HepG2 (cell line): ENCODE results near the gene GNG12. TPM values are rescaled to one million over a fixed set of nuclear protein-coding genes. Genes with fewer than 3 reads are reported as not detected.

Source experiments
- ATAC-seq: fragments of 200-7000 bp; cut with Tn5 transposase; 3 replicates; pipeline ENCODE4 v1.9.1; 2020; ENCODE audit warnings: mild to moderate bottlenecking, moderate library complexity
- BruUV-seq: library from RNA; stranded (reverse); fragments of 400-500 nt; replicated peaks from 2 replicates; lab custom pipeline; 2021; lab: Mats Ljungman, UMichigan
- CTCF ChIA-PET: fragments of 300-600 bp; formaldehyde crosslinking; extraction: SDS; loops from one replicate; lab custom pipeline; 2021; ENCODE audit warnings: low total read pairs, inconsistent platforms, low intra/inter-chr PET ratio; lab: Yijun Ruan, JAX
- POLR2A ChIA-PET: fragments of 350-600 bp; sonication (Branson Sonifier 250); formaldehyde crosslinking; loops from one replicate; lab custom pipeline; 2020; ENCODE audit warnings: antibody characterized with exemption, inconsistent platforms; lab: Yijun Ruan, JAX
- DNase-seq: peaks from one replicate; pipeline ENCODE4 v3.0.0-alpha.2; 2015; ENCODE audit warnings: low spot score
- FAIRE-seq: peaks from 3 replicates; lab custom pipeline; 2011; peaks lifted over from hg19 to GRCh38; lab: Jason Lieb, UNC
- H2AFZ ChIP-seq: one replicate; pipeline ENCODE4 v1.6.1; 2011; ENCODE audit warnings: low read length, inconsistent platforms
- H3K27ac ChIP-seq: fragments of 300-600 bp; 3 replicates; pipeline ENCODE4 v1.8.0; 2011; ENCODE audit warnings: mixed run types, mild to moderate bottlenecking, mixed read lengths, low read length, inconsistent platforms; ENCODE audit not compliant: insufficient read depth; ENCODE audit errors: extremely low read length
- H3K27me3 ChIP-seq, 2 experiments: fragments of 200-600 bp in 1 of 2; 2 replicates in 1 of 2; 3 replicates in 1 of 2; pipeline versions ENCODE4 v1.6.0 to v1.8.0; 2011; ENCODE audit warnings: low read length in 2 of 2, mild to moderate bottlenecking in 2 of 2, moderate library complexity in 2 of 2, inconsistent platforms in 1 of 2; ENCODE audit not compliant: insufficient read depth in 2 of 2, control insufficient read depth in 1 of 2
- H3K36me3 ChIP-seq, 2 experiments: fragments of 200-600 bp in 1 of 2; replicated peaks in 1 of 2; 2 replicates in 1 of 2; 3 replicates in 1 of 2; pipeline versions ENCODE4 v1.5.1 to v1.8.0; 2011; ENCODE audit warnings: low read length in 2 of 2, inconsistent platforms in 1 of 2; ENCODE audit not compliant: insufficient read depth in 2 of 2, control insufficient read depth in 1 of 2
- H3K4me1 ChIP-seq: 2 replicates; pipeline ENCODE4 v1.5.1; 2012; ENCODE audit warnings: low read length, inconsistent platforms; ENCODE audit not compliant: insufficient read depth
- H3K4me2 ChIP-seq: 2 replicates; pipeline ENCODE4 v1.6.0; 2011; ENCODE audit warnings: low read depth, low read length, inconsistent platforms
- H3K4me3 ChIP-seq, 3 experiments: fragments of 200-600 bp in 1 of 3; sonication (generic), shearing (Covaris generic) in 1 of 3; replicated peaks in 1 of 3; 2 replicates each; pipeline ENCODE4 v1.5.1; 2011 to 2016; ENCODE audit warnings: low read length in 3 of 3, inconsistent platforms in 2 of 3, low read depth in 2 of 3, mild to moderate bottlenecking in 2 of 3, control low read depth in 1 of 3, mixed read lengths in 1 of 3; ENCODE audit not compliant: insufficient read depth in 1 of 3
- H3K79me2 ChIP-seq: one replicate; pipeline ENCODE4 v1.6.1; 2011; ENCODE audit warnings: low read length, inconsistent platforms; ENCODE audit not compliant: insufficient read depth
- H3K9ac ChIP-seq: 2 replicates; pipeline ENCODE4 v1.6.0; 2011; ENCODE audit warnings: mild to moderate bottlenecking, low read depth, low read length, inconsistent platforms; ENCODE audit not compliant: insufficient read depth
- H3K9me3 ChIP-seq: 2 replicates; pipeline ENCODE4 v1.5.1; 2012; ENCODE audit warnings: mild to moderate bottlenecking, low read length
- H4K20me1 ChIP-seq: 2 replicates; pipeline ENCODE4 v1.6.0; 2011; ENCODE audit warnings: inconsistent platforms, mild to moderate bottlenecking, low read length, moderate library complexity; ENCODE audit not compliant: insufficient read depth
- ELF1 ChIP-seq: sonication (generic); formaldehyde crosslinking; IDR thresholded peaks from 2 replicates; pipeline ENCODE4 v1.4.0; 2020; ENCODE audit warnings: missing genetic modification reagents
- NFATC3 ChIP-seq: sonication (generic); formaldehyde crosslinking; IDR thresholded peaks from 2 replicates; pipeline ENCODE4 v1.5.1; 2020; ENCODE audit warnings: mild to moderate bottlenecking, missing genetic modification reagents
- NR2F6 ChIP-seq, 2 experiments: IDR thresholded peaks; 2 replicates each; pipeline ENCODE4 v1.6.1; 2016; ENCODE audit warnings: antibody characterized with exemption in 1 of 2, mild to moderate bottlenecking in 1 of 2
- ZNF260 ChIP-seq: sonication (generic); formaldehyde crosslinking; IDR thresholded peaks from 2 replicates; pipeline ENCODE4 v1.4.0; 2020; ENCODE audit warnings: missing genetic modification reagents, low read depth, mild to moderate bottlenecking, borderline replicate concordance
- ZNF263 ChIP-seq: sonication (generic); formaldehyde crosslinking; IDR thresholded peaks from 2 replicates; pipeline ENCODE4 v1.4.0; 2020; ENCODE audit warnings: missing genetic modification reagents
- ZNF333 ChIP-seq: sonication (generic); formaldehyde crosslinking; IDR thresholded peaks from 2 replicates; pipeline ENCODE4 v1.4.0; 2020; ENCODE audit warnings: mild to moderate bottlenecking, missing genetic modification reagents, borderline replicate concordance
- WGBS: methylation state at CpG from one replicate; pipeline ENCODE4 v1.1.6; 2017; ENCODE audit warnings: low lambda C conversion rate; 5-methylcytosine and 5-hydroxymethylcytosine counted together
- in situ Hi-C: cut with HindIII; loops from 2 replicates; pipeline ENCODE4 v1.10.0; 2017; ENCODE audit warnings: low pct_unique_long_range_greater_than_20kb; ENCODE audit not compliant: extremely low pct_ligation_motif_present
- intact Hi-C: fragments of 100-400 bp; cut with micrococcal nuclease; formaldehyde crosslinking; loops from one replicate; pipeline ENCODE4 v1.10.0; 2022; ENCODE audit not compliant: unreplicated experiment
- polyA plus RNA-seq, 8 experiments: library from polyadenylated mRNA; depleted of rRNA in 3 of 8; stranded (reverse) in 7 of 8; unstranded in 1 of 8; fragments of >200 nt; fragmentation: Illumina TruSeq in 4 of 8; extraction: Trizol in 4 of 8; gene quantifications; 2 replicates each; pipeline versions ENCODE4 v1.2.1 to v1.2.3, GENCODE V29; 2011 to 2016; ENCODE audit warnings: low read depth in 4 of 8, missing spikeins in 1 of 8, mixed read lengths in 1 of 8; ENCODE audit not compliant: insufficient read depth in 1 of 8
- total RNA-seq, 5 experiments: library from RNA; depleted of rRNA; stranded (reverse); fragments of >200 nt; fragmentation: Illumina TruSeq; extraction: Trizol; gene quantifications; 2 replicates each; pipeline ENCODE4 v1.2.3, GENCODE V29; 2016; ENCODE audit warnings: low read depth in 1 of 5

GNG12 gene
- total and polyA plus RNA-seq, 2 of the 13 experiments (the other 11 are each of a cell fraction or from before 2014, with no cell fraction given) = 0.11 TPM

DNA sequence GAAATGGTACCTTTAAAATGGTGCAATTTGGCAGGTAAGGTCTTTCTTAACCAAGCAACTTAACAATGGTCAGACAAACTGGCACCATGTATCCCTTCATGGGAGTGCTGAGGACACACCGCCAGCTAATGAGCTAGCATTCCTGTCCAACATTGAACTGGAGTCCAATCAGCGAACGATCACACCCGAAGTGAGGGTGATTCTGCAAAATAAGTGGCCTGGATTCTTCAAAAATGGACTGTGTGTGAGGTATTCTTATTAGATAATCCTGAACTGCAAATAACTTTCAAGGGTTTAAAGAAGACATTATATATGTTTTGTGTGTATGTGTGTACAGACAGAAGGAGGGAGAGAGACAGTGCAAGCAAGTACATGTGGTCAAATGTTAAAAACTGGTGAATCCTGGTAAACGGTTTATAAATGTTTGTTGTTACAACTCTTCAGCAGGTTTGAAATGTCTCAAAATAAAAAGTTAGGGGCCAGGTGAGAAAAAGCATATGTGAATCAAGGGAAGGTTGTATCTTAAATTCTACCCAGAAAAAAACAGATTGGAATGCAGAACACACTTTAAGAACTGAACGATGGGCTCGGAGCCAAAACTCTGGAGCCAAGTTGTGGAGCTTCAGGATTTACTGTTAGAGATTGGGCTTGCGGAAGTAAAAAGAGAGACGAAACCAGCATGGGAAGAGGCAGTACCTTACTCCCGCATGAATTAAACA is 127.4 kb downstream of the GNG12 start:
- FAIRE-seq (no peak), ATAC-seq (no peak), DNase-seq (no peak)
- Histone ChIP-seq H4K20me1 (no peaks in the 10 kb centered on the region), H3K9me3 (no peaks in the 10 kb centered on the region), H2AFZ (peak overlapping the region; percentile 34), H3K27me3 (peaks cover 0 to 18% of the 10 kb centered on the region in 2 experiments; a peak in 1 of 5 replicates), H3K36me3 (no peaks in the 10 kb centered on the region), H3K4me3 (no peak overlapping the region), H3K79me2 (no peaks in the 10 kb centered on the region), H3K27ac (no peak overlapping the region), H3K9ac (no peak overlapping the region), H3K4me1 (peaks cover 20% of the 10 kb centered on the region), H3K4me2 (no peak overlapping the region)
- intact Hi-C loops = no loop called here
- BruUV-seq = no TSS peak
- CTCF ChIA-PET = no interaction called here
- in situ Hi-C loops = no loop called here
- POLR2A ChIA-PET = interaction anchor here (1.0 kb wide), 1 partner anchor 21 kb away, joined by 4 read pairs; the partner anchor contains the start of gene GADD45A
- WGBS = 51% methylated on average over 10 of the region's 10 CpGs
- no peak for TF ChIP-seq ZNF260 (CRISPR knock-in tag)
- TF ChIP-seq ZNF333 = no peak
- TF ChIP-seq NFATC3 (CRISPR knock-in tag) = no peak
- no peak for TF ChIP-seq NR2F6 (IDR thresholded peaks at IDR 0.05)
- no peak for TF ChIP-seq NR2F6 (CRISPR knock-in tag; IDR thresholded peaks at IDR 0.05)

- Histone ChIP-seq H3K79me2 (no peaks in the 10 kb centered on the region), H3K9ac (no peak overlapping the region), H3K4me2 (no peak overlapping the region), H3K27ac (no peak overlapping the region), H2AFZ (no peak overlapping the region), H3K4me1 (peaks cover 28% of the 10 kb centered on the region), H3K9me3 (no peaks in the 10 kb centered on the region), H3K27me3 (peaks cover 0 to 14% of the 10 kb centered on the region in 2 experiments; a peak in 1 of 5 replicates)
- CTCF ChIA-PET = no interaction called here
- WGBS = 53% methylated on average over 3 of the region's 3 CpGs
- no peak for ATAC-seq
- in situ Hi-C loops (no loop called here), intact Hi-C loops (no loop called here)
- no peak for FAIRE-seq
- TF ChIP-seq ZNF263 (CRISPR knock-in tag) (peak; percentile 33; the same call in 1 of the 2 replicates), ELF1 (CRISPR knock-in tag) (no peak)
- TF ChIP-seq, all 625 proteins: peak for 1
- no TSS peak for BruUV-seq
- Histone ChIP-seq H3K4me3 (no peak overlapping the region), H3K36me3 (no peaks in the 10 kb centered on the region), H4K20me1 (no peaks in the 10 kb centered on the region)
- POLR2A ChIA-PET = no interaction called here
- no peak for DNase-seq
These were observed 128.9 kb downstream of the GNG12 start for GRCh38 chr1:67704351-67704750.
